ENCODE data around the gene AKT2.

DNA sequence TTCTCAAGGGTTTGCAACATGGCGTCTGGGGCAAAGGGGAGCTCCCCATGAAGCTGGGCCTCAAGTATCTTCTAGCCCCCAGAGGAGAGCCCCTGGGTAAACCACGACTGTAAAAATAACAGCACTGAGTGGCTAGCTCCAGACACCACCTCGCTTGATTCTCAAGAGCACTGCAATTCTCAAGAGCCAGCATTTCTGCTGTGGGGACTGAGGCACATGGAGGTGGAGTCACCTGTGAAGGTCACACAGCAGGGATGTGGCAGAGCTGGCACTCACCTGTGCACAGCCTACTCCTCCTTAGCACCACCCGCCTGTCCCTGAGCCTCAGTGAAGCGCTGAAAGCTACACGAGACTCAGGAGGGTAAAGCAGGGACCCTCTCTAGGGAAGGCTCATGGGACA, 38.0 kb downstream of the AKT2 start:
- TF ChIP-seq, protein P1, sequence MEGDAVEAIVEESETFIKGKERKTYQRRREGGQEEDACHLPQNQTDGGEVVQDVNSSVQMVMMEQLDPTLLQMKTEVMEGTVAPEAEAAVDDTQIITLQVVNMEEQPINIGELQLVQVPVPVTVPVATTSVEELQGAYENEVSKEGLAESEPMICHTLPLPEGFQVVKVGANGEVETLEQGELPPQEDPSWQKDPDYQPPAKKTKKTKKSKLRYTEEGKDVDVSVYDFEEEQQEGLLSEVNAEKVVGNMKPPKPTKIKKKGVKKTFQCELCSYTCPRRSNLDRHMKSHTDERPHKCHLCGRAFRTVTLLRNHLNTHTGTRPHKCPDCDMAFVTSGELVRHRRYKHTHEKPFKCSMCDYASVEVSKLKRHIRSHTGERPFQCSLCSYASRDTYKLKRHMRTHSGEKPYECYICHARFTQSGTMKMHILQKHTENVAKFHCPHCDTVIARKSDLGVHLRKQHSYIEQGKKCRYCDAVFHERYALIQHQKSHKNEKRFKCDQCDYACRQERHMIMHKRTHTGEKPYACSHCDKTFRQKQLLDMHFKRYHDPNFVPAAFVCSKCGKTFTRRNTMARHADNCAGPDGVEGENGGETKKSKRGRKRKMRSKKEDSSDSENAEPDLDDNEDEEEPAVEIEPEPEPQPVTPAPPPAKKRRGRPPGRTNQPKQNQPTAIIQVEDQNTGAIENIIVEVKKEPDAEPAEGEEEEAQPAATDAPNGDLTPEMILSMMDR (IDR thresholded peaks at IDR 0.05) = no peak
- no peak for TF ChIP-seq POLR2A (IDR thresholded peaks at IDR 0.05)

All from body of pancreas (tissue), 4 donors.